Fibroblast of mammary gland (primary cell): ENCODE data around the gene TCF7.

Experiments
- DNase-seq: peaks from one replicate; pipeline ENCODE4 v3.0.0-alpha.2; 2010; ENCODE audit warnings: low read depth
- H3K4me3 ChIP-seq: 2 replicates; pipeline ENCODE4 v1.5.1; 2011; ENCODE audit warnings: low read depth, mild to moderate bottlenecking, low read length, moderate library complexity; ENCODE audit not compliant: control insufficient read depth
- CTCF ChIP-seq: conservative IDR thresholded peaks from 2 replicates; pipeline ENCODE4 v1.5.1; 2011; ENCODE audit warnings: low read depth, low read length, inconsistent platforms; ENCODE audit not compliant: control insufficient read depth, insufficient read depth

Gene TCF7

GRCh38 chr5:134183481-134183880 lies 69.0 kb downstream of the TCF7 start:
- no peak for DNase-seq
- no peak for TF ChIP-seq CTCF
- H3K4me3 ChIP-seq: no peak overlapping the region

DNA sequence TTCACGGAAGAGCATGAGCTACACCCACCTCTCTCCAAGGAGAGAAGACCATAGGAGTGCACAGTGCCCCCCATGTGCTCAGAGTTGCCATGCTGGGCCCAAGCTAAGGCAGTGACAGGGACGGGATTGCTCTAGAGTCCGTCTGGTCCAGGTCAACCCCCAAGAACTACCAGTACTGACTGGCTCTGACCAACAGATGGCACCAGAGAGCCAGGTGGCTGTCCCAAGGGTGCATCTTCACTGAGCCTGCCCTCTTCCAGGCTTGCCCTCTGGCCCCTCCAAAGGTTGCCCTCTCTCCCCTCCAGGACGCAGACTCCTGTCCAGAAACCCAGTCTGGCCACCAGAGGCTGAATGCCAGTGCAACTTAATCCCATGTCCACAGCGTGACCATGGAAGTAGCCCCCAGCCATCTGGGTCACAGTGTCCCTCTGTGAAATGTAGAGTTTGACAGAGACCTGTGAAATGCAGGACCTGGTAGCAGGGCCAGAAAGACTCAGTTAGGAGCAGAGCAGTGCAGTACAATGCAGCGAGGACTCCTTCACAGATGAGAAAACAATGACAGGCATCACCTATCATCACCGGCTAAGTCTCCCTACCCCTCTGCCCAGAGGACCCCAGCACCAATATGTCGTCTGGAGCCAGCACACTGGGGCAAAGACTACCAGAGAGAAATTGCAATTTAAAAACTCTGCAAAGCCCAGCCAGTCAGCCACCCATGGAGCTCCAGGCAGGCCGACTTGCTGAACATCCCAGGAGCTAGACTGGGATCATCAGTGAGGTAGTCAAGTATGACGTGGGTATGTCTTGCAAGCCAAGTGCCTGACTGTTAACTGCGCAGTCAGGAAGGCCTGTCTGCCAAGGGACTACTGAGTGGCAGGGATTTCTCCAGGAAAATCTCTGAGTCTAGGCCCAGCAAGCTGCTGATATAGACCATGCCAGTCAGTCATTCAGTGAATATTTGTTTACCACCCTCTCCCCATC lies 70.0 kb downstream of the TCF7 start:
- H3K4me3 ChIP-seq: no peak overlapping the region
- peak; percentile 70 for DNase-seq
- peak; percentile 97 for TF ChIP-seq CTCF

DNA sequence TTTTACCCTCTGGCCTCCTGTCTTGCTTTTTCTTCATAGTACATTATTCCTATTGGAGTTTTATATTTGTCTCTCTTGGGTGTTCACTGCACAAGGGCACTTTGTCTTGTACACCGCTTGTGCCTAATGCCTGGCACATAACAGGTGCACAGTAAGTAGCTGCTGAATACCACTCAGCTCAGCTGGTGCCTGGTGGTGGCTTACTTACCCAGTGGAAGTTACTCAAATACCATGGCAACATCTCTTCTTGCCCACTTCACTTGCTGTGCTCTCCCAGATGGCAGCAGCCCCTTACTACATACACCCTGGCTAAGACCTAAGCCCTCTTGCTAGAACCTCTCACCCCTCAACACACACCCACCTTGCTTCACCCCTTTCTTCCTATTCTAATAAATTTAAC lies 73.6 kb downstream of the TCF7 start:
- TF ChIP-seq CTCF: no peak
- no peak overlapping the region for H3K4me3 ChIP-seq
- no peak for DNase-seq

DNA sequence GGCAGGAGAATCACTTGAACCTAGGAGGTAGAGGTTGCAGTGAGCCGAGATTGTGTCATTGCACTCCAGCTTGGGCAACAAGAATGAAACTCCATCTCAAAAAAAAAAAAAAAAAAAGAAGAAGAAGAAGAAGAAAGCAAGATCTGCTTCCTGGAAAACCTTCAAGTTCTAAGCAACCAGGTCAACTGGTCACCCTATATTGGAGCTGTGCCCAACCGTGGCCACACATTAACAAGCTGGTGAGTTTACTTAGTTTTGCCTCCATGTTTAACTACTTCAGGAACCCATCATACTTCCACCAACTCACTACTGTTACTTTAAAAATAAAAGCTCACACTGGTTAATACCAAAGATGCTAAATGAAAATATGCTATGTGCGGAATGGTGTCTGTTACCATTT lies 74.5 kb downstream of the TCF7 start:
- no peak for DNase-seq
- TF ChIP-seq CTCF: no peak

GRCh38 chr5:134195666-134196065 lies 81.2 kb downstream of the TCF7 start:
- no peak for TF ChIP-seq CTCF
- H3K4me3 ChIP-seq: no peak overlapping the region

More for the DNA sequence above, 74.5 kb downstream of the TCF7 start:
- no peak overlapping the region for H3K4me3 ChIP-seq

More at GRCh38 chr5:134195666-134196065, 81.2 kb downstream of the TCF7 start:
- DNase-seq: no peak
